ENCODE measurements around the gene XRN1. TPM values are rescaled to one million over a fixed set of nuclear protein-coding genes. Genes with fewer than 3 reads are reported as not detected.

The XRN1 gene
- total RNA-seq, 1 donor from 2014 or later = 47.9 TPM

GRCh38 chr3:142298626-142299025 lies 149.2 kb downstream of the XRN1 start:
- H3K9me3 Mint-ChIP-seq = peaks cover 29% of the 10 kb centered on the region
- H3K4me3 Mint-ChIP-seq = no peak overlapping the region
- H3K4me1 Mint-ChIP-seq = no peaks in the 10 kb centered on the region
- H3K27me3 Mint-ChIP-seq (ENCODE audit: low read depth) = no peaks in the 10 kb centered on the region
- H3K27ac Mint-ChIP-seq = no peak overlapping the region
- peaks cover 19% of the 10 kb centered on the region for H3K36me3 Mint-ChIP-seq
- DNase-seq (ENCODE audit: low spot score in 2 of 2, unreplicated experiment in 2 of 2) = no peak
- no peak for TF ChIP-seq CTCF (IDR thresholded peaks at IDR 0.05; ENCODE audit: unreplicated experiment)

GRCh38 chr3:142296507-142296906 lies 151.3 kb downstream of the XRN1 start:
- H3K27ac Mint-ChIP-seq = no peak overlapping the region
- no peak overlapping the region for H3K4me3 Mint-ChIP-seq
- DNase-seq (ENCODE audit: low spot score in 2 of 2, unreplicated experiment in 2 of 2) = no peak
- H3K9me3 Mint-ChIP-seq = peaks cover 12% of the 10 kb centered on the region
- no peak for TF ChIP-seq CTCF (IDR thresholded peaks at IDR 0.05; ENCODE audit: unreplicated experiment)
- H3K36me3 Mint-ChIP-seq = peaks cover 5% of the 10 kb centered on the region
- H3K4me1 Mint-ChIP-seq = no peaks in the 10 kb centered on the region
- H3K27me3 Mint-ChIP-seq (ENCODE audit: low read depth) = no peaks in the 10 kb centered on the region

- no peak overlapping the region for H3K4me3 Mint-ChIP-seq
- TF ChIP-seq CTCF (IDR thresholded peaks at IDR 0.05; ENCODE audit: unreplicated experiment) = no peak
Measured at GRCh38 chr3:142287866-142288638, 159.8 kb downstream of the XRN1 start.

GRCh38 chr3:142285083-142285517 lies 162.7 kb downstream of the XRN1 start:
- Mint-ChIP-seq H3K4me3 (no peak overlapping the region), H3K36me3 (peaks cover 9% of the 10 kb centered on the region), H3K9me3 (peaks cover 33% of the 10 kb centered on the region), H3K4me1 (no peaks in the 10 kb centered on the region), H3K27me3 (ENCODE audit: low read depth) (no peaks in the 10 kb centered on the region), H3K27ac (no peak overlapping the region)
- TF ChIP-seq CTCF (IDR thresholded peaks at IDR 0.05; ENCODE audit: unreplicated experiment) = no peak
- DNase-seq (ENCODE audit: low spot score in 2 of 2, unreplicated experiment in 2 of 2) = no peak

More at GRCh38 chr3:142287866-142288638, 159.8 kb downstream of the XRN1 start:
- no peak overlapping the region for H3K27ac Mint-ChIP-seq
- H3K9me3 Mint-ChIP-seq = peaks cover 35% of the 10 kb centered on the region
- peaks cover 10% of the 10 kb centered on the region for H3K36me3 Mint-ChIP-seq
- DNase-seq (ENCODE audit: low spot score in 2 of 2, unreplicated experiment in 2 of 2) = no peak
- H3K27me3 Mint-ChIP-seq (ENCODE audit: low read depth) = no peaks in the 10 kb centered on the region
- no peaks in the 10 kb centered on the region for H3K4me1 Mint-ChIP-seq

- no peak for DNase-seq (ENCODE audit: low spot score in 2 of 2, unreplicated experiment in 2 of 2)
- no peaks in the 10 kb centered on the region for H3K27me3 Mint-ChIP-seq (ENCODE audit: low read depth)
- TF ChIP-seq CTCF (IDR thresholded peaks at IDR 0.05; ENCODE audit: unreplicated experiment) = no peak
- peaks cover 15% of the 10 kb centered on the region for H3K9me3 Mint-ChIP-seq
- H3K36me3 Mint-ChIP-seq = no peaks in the 10 kb centered on the region
- no peak overlapping the region for H3K27ac Mint-ChIP-seq
- H3K4me1 Mint-ChIP-seq = no peaks in the 10 kb centered on the region
- no peak overlapping the region for H3K4me3 Mint-ChIP-seq
Measured at GRCh38 chr3:142282503-142282902, 165.3 kb downstream of the XRN1 start.
